Raji (cell line): ENCODE data around the gene NQO2.

ENCODE experiments used
- POLR2A ChIP-seq: IDR thresholded peaks from 2 replicates; pipeline ENCODE4 v1.6.1; 2011; ENCODE audit warnings: low read depth, low read length, control low read depth; ENCODE audit not compliant: insufficient read depth

The NQO2 gene

GRCh38 chr6:2999618-3000557 lies at the start of gene NQO2:
NQO2 (plus strand) TSS chr6:2999894; CDS start chr6:3006553, 6,659 bp downstream.
- peak; percentile 88 for TF ChIP-seq POLR2A

GRCh38 chr6:2950713-2951112 lies 49.0 kb upstream of the NQO2 start:
- no peak for TF ChIP-seq POLR2A

- no peak for TF ChIP-seq POLR2A
Observed at GRCh38 chr6:2951728-2952127, 48.0 kb upstream of the NQO2 start.

- TF ChIP-seq POLR2A, result no peak
Observed at GRCh38 chr6:2952557-2953095, 47.1 kb upstream of the NQO2 start.

GRCh38 chr6:2953098-2953497 lies 46.6 kb upstream of the NQO2 start:
- TF ChIP-seq POLR2A, result no peak

- no peak for TF ChIP-seq POLR2A
Observed at GRCh38 chr6:2956930-2957685, 42.6 kb upstream of the NQO2 start.

GRCh38 chr6:2957696-2958330 lies 41.9 kb upstream of the NQO2 start:
- TF ChIP-seq POLR2A, result no peak

GRCh38 chr6:2958331-2958711 lies 41.4 kb upstream of the NQO2 start:
- no peak for TF ChIP-seq POLR2A

GRCh38 chr6:2958776-2959175 lies 40.9 kb upstream of the NQO2 start:
- TF ChIP-seq POLR2A, result no peak

GRCh38 chr6:2959909-2960719 lies 39.6 kb upstream of the NQO2 start:
- TF ChIP-seq POLR2A, result no peak

GRCh38 chr6:2960935-2961334 lies 38.8 kb upstream of the NQO2 start:
- TF ChIP-seq POLR2A, result no peak

GRCh38 chr6:2961506-2961905 lies 38.2 kb upstream of the NQO2 start:
- TF ChIP-seq POLR2A, result no peak

- TF ChIP-seq POLR2A, result no peak
Observed at GRCh38 chr6:2962004-2962403, 37.7 kb upstream of the NQO2 start.

- TF ChIP-seq POLR2A, result no peak
Observed at GRCh38 chr6:2962636-2963035, 37.1 kb upstream of the NQO2 start.
